GM12892 (cell line): Measurements from ENCODE around the gene ZDHHC5.

Experiments used
- POLR2A ChIP-seq: IDR thresholded peaks from 2 replicates; pipeline ENCODE4 v1.6.1; 2011; ENCODE audit warnings: low read depth, low read length, control low read depth
- POLR2AphosphoS5 ChIP-seq: IDR thresholded peaks from 2 replicates; pipeline ENCODE4 v1.6.1; 2011; ENCODE audit warnings: low read depth, low read length, control low read depth

GRCh38 chr11:57634311-57634710 lies 33.6 kb upstream of the ZDHHC5 start:
- TF ChIP-seq POLR2A (no peak), POLR2AphosphoS5 (no peak)
